H1 (cell line): ENCODE results near the gene ARHGDIB. TPM values are rescaled to one million over a fixed set of nuclear protein-coding genes. Genes with fewer than 3 reads are reported as not detected.

Experiments used
- TAF1 ChIP-seq: IDR thresholded peaks from 2 replicates; pipeline ENCODE4 v1.6.1; 2011; ENCODE audit warnings: mild to moderate bottlenecking, low read depth, low read length
- polyA plus RNA-seq, 7 experiments: library from polyadenylated mRNA; depleted of rRNA in 3 of 7; stranded (reverse) in 5 of 7; unstranded in 2 of 7; fragments of >200 nt in 5 of 7; fragments of 200-250 nt in 2 of 7; gene quantifications; 1 replicate in 5 of 7; 2 replicates in 1 of 7; 4 replicates in 1 of 7; pipeline versions ENCODE4 v1.2.1 to v1.2.3, GENCODE V29; 2011 to 2013; ENCODE audit warnings: missing spikeins in 2 of 7, mixed read lengths in 2 of 7
- total RNA-seq: library from RNA; stranded (reverse); fragmentation: NEBNext Ultra II Directional; extraction: Animal tissue kit (Norgen Biotek cat#: 25700); gene quantifications from 2 replicates; pipeline ENCODE4 v1.2.1, GENCODE V29; 2021

Gene ARHGDIB
- total and polyA plus RNA-seq, 2 of the 8 experiments (the other 6 are each of a cell fraction or from before 2014, with no cell fraction given): 0.82 to 1.3 TPM

- no peak for TF ChIP-seq TAF1
- TF ChIP-seq, all 59 proteins: peak for 0
Measured at GRCh38 chr12:15000575-15000974, 39.2 kb upstream of the ARHGDIB start (continued).
